ENCODE results near the gene DNAAF9.
A peak's percentile ranks its signal among the peaks of the same experiment; 100 is the strongest.

DNAAF9 gene

GRCh38 chr20:3407040-3407770, at the start of gene DNAAF9:
DNAAF9 (minus strand) TSS chr20:3407669; CDS start chr20:3407557, 112 bp downstream.
- Histone ChIP-seq H3K79me2 (ENCODE audit: low read length) (no peaks in the 10 kb centered on the region), H3K4me3 (ENCODE audit: low read length) (peak within 1 kb of the TSS; percentile 87), H2AFZ (ENCODE audit: low read length) (peak within 1 kb of the TSS; percentile 97), H3K36me3 (replicated peaks; ENCODE audit: insufficient read depth, low read length) (no peaks in the 10 kb centered on the region), H4K20me1 (ENCODE audit: insufficient read depth, low read length) (no peaks in the 10 kb centered on the region), H3K9ac (ENCODE audit: low read length) (no peak within 1 kb of the TSS; the same call in 1 of the 2 replicates), H3K27ac (ENCODE audit: low read length) (no peak within 1 kb of the TSS), H3K4me1 (ENCODE audit: low read length) (no peaks in the 10 kb centered on the region), H3K27me3 (replicated peaks; ENCODE audit: insufficient read depth, low read length) (peaks cover 6% of the 10 kb centered on the region; the same call in 1 of the 2 replicates), H3K9me3 (replicated peaks; ENCODE audit: insufficient read depth, low read length) (no peaks in the 10 kb centered on the region), H3F3A (ENCODE audit: insufficient read depth, low read length) (no peaks in the 10 kb centered on the region), H3K9me2 (replicated peaks; ENCODE audit: insufficient read depth, low read length) (no peaks in the 10 kb centered on the region), H3K4me2 (ENCODE audit: low read depth, low read length) (peak within 1 kb of the TSS; percentile 99)
- DNase-seq: no peak
- TF ChIP-seq EZH2 (optimal IDR thresholded peaks at IDR 0.05; ENCODE audit: low read depth, low read length): no peak
- no peak for TF ChIP-seq EZH2phosphoT487 (IDR thresholded peaks at IDR 0.05; ENCODE audit: low read length)
- no peak for TF ChIP-seq CTCF (IDR thresholded peaks at IDR 0.05; ENCODE audit: low read length)

- Histone ChIP-seq H4K20me1 (ENCODE audit: insufficient read depth, low read length) (no peaks in the 10 kb centered on the region), H3K9me3 (replicated peaks; ENCODE audit: insufficient read depth, low read length) (no peaks in the 10 kb centered on the region), H3K27ac (ENCODE audit: low read length) (no peak overlapping the region), H2AFZ (ENCODE audit: low read length) (no peak overlapping the region), H3K4me1 (ENCODE audit: low read length) (no peaks in the 10 kb centered on the region), H3K4me3 (ENCODE audit: low read length) (no peak overlapping the region), H3K4me2 (ENCODE audit: low read depth, low read length) (no peak overlapping the region), H3K9me2 (replicated peaks; ENCODE audit: insufficient read depth, low read length) (no peaks in the 10 kb centered on the region), H3K79me2 (ENCODE audit: low read length) (no peaks in the 10 kb centered on the region), H3K27me3 (replicated peaks; ENCODE audit: insufficient read depth, low read length) (no peaks in the 10 kb centered on the region), H3K9ac (ENCODE audit: low read length) (no peak overlapping the region), H3K36me3 (replicated peaks; ENCODE audit: insufficient read depth, low read length) (no peaks in the 10 kb centered on the region), H3F3A (ENCODE audit: insufficient read depth, low read length) (no peaks in the 10 kb centered on the region)
- TF ChIP-seq CTCF (IDR thresholded peaks at IDR 0.05; ENCODE audit: low read length): no peak
- TF ChIP-seq EZH2phosphoT487 (IDR thresholded peaks at IDR 0.05; ENCODE audit: low read length): no peak
- no peak for TF ChIP-seq EZH2 (optimal IDR thresholded peaks at IDR 0.05; ENCODE audit: low read depth, low read length)
- DNase-seq: no peak
These were observed 49.2 kb upstream of the DNAAF9 start for GRCh38 chr20:3456648-3457047.

- Histone ChIP-seq H3K36me3 (replicated peaks; ENCODE audit: insufficient read depth, low read length) (no peaks in the 10 kb centered on the region), H3K9me3 (replicated peaks; ENCODE audit: insufficient read depth, low read length) (no peaks in the 10 kb centered on the region), H3F3A (ENCODE audit: insufficient read depth, low read length) (no peaks in the 10 kb centered on the region), H3K4me3 (ENCODE audit: low read length) (no peak overlapping the region), H3K27me3 (replicated peaks; ENCODE audit: insufficient read depth, low read length) (no peaks in the 10 kb centered on the region), H4K20me1 (ENCODE audit: insufficient read depth, low read length) (no peaks in the 10 kb centered on the region), H2AFZ (ENCODE audit: low read length) (no peak overlapping the region), H3K9me2 (replicated peaks; ENCODE audit: insufficient read depth, low read length) (no peaks in the 10 kb centered on the region), H3K79me2 (ENCODE audit: low read length) (no peaks in the 10 kb centered on the region), H3K4me1 (ENCODE audit: low read length) (no peaks in the 10 kb centered on the region), H3K27ac (ENCODE audit: low read length) (no peak overlapping the region), H3K4me2 (ENCODE audit: low read depth, low read length) (no peak overlapping the region), H3K9ac (ENCODE audit: low read length) (no peak overlapping the region)
- TF ChIP-seq EZH2 (optimal IDR thresholded peaks at IDR 0.05; ENCODE audit: low read depth, low read length) (no peak), EZH2phosphoT487 (IDR thresholded peaks at IDR 0.05; ENCODE audit: low read length) (no peak), CTCF (IDR thresholded peaks at IDR 0.05; ENCODE audit: low read length) (no peak)
- no peak for DNase-seq
These were observed 47.4 kb upstream of the DNAAF9 start for GRCh38 chr20:3454831-3455230.

Measured in MM.1S (cell line).